SU-DHL-6 (cell line): ENCODE data around the gene EPHB2.

Source experiments
- H2AFZ ChIP-seq: fragments of 200-600 bp; sonication (generic); 2 replicates; pipeline ENCODE4 v1.6.1; 2014; ENCODE audit warnings: low read depth, mild to moderate bottlenecking, moderate library complexity, mixed read lengths, antibody characterized with exemption, low read length; ENCODE audit not compliant: severe bottlenecking
- H3F3A ChIP-seq: fragments of 200-600 bp; shearing (Covaris generic); 2 replicates; pipeline ENCODE4 v1.6.0; 2016; ENCODE audit warnings: antibody characterized with exemption, mild to moderate bottlenecking; ENCODE audit not compliant: insufficient read depth
- H3K27ac ChIP-seq: fragments of 200-600 bp; sonication (generic); 2 replicates; pipeline ENCODE4 v1.5.1; 2016; ENCODE audit warnings: low read depth, mild to moderate bottlenecking, low read length, moderate library complexity, mixed read lengths
- H3K27me3 ChIP-seq: fragments of 200-600 bp; sonication (generic), shearing (Covaris generic); 2 replicates; pipeline ENCODE4 v1.6.0; 2014; ENCODE audit warnings: mild to moderate bottlenecking, low read length
- H3K36me3 ChIP-seq: fragments of 200-600 bp; sonication (generic); 2 replicates; pipeline ENCODE4 v1.6.1; 2014; ENCODE audit warnings: mild to moderate bottlenecking, low read length, mixed read lengths
- H3K4me2 ChIP-seq: fragments of 300-600, 200-600 bp; shearing (Covaris generic), sonication (generic); 2 replicates; pipeline ENCODE4 v1.6.0; 2014; ENCODE audit warnings: low read length, low read depth, mild to moderate bottlenecking; ENCODE audit not compliant: poor library complexity, severe bottlenecking
- H3K4me3 ChIP-seq: fragments of 200-600 bp; sonication (generic); 2 replicates; pipeline ENCODE4 v1.5.1; 2014; ENCODE audit warnings: antibody characterized with exemption, low read length, mild to moderate bottlenecking, mixed read lengths; ENCODE audit not compliant: insufficient read depth, poor library complexity, severe bottlenecking
- H3K79me2 ChIP-seq: fragments of 200-600 bp; sonication (generic); 2 replicates; pipeline ENCODE4 v1.6.1; 2014; ENCODE audit warnings: mild to moderate bottlenecking, low read length, moderate library complexity; ENCODE audit not compliant: insufficient read depth
- H3K9ac ChIP-seq: fragments of 200-600 bp; sonication (generic); 2 replicates; pipeline ENCODE4 v1.7.0; 2014; ENCODE audit warnings: mild to moderate bottlenecking, low read length
- H3K9me2 ChIP-seq: fragments of 200-600 bp; sonication (generic); replicated peaks from 2 replicates; pipeline ENCODE4 v1.6.1; 2014; ENCODE audit warnings: low read length; ENCODE audit not compliant: insufficient read depth
- H3K9me3 ChIP-seq: fragments of 200-600 bp; sonication (generic); 2 replicates; pipeline ENCODE4 v1.6.1; 2014; ENCODE audit warnings: low read length, mixed read lengths; ENCODE audit not compliant: insufficient read depth
- H4K20me1 ChIP-seq: fragments of 200-600 bp; sonication (generic); 2 replicates; pipeline ENCODE4 v1.6.1; 2014; ENCODE audit warnings: low read depth, mild to moderate bottlenecking, antibody characterized with exemption, low read length, moderate library complexity, mixed read lengths
- CTCF ChIP-seq: fragments of 200-600 bp; sonication (generic); IDR thresholded peaks from one replicate; pipeline ENCODE4 v1.5.1; 2017; ENCODE audit warnings: antibody characterized with exemption, mild to moderate bottlenecking, low read length, moderate library complexity; ENCODE audit not compliant: insufficient read depth, poor library complexity, severe bottlenecking
- EZH2phosphoT487 ChIP-seq: fragments of 200-600 bp; sonication (generic), shearing (Covaris generic); conservative IDR thresholded peaks from 2 replicates; pipeline ENCODE4 v1.6.1; 2018; ENCODE audit warnings: mild to moderate bottlenecking, antibody characterized with exemption, low read length, moderate library complexity, mixed read lengths

The EPHB2 gene

GRCh38 chr1:22875841-22876240 is 165.2 kb downstream of the EPHB2 start:
- Histone ChIP-seq H2AFZ (no peak overlapping the region), H3K4me3 (no peak overlapping the region), H3K79me2 (no peaks in the 10 kb centered on the region), H3K27me3 (no peaks in the 10 kb centered on the region), H3K9ac (no peak overlapping the region), H3K4me2 (no peak overlapping the region), H4K20me1 (no peaks in the 10 kb centered on the region), H3K27ac (no peak overlapping the region), H3K9me2 (no peaks in the 10 kb centered on the region), H3F3A (no peaks in the 10 kb centered on the region), H3K9me3 (no peaks in the 10 kb centered on the region), H3K36me3 (no peaks in the 10 kb centered on the region)
- TF ChIP-seq EZH2phosphoT487, result no peak
- TF ChIP-seq CTCF, result no peak

GRCh38 chr1:22876359-22877111 is 165.9 kb downstream of the EPHB2 start:
- H3K27me3 ChIP-seq, result no peaks in the 10 kb centered on the region
- H2AFZ ChIP-seq, result no peak overlapping the region
- H3F3A ChIP-seq, result no peaks in the 10 kb centered on the region
- H4K20me1 ChIP-seq, result no peaks in the 10 kb centered on the region
- H3K9me3 ChIP-seq, result no peaks in the 10 kb centered on the region
- no peaks in the 10 kb centered on the region for H3K36me3 ChIP-seq
- no peaks in the 10 kb centered on the region for H3K9me2 ChIP-seq
- H3K79me2 ChIP-seq, result no peaks in the 10 kb centered on the region
- H3K4me2 ChIP-seq, result no peak overlapping the region
- H3K9ac ChIP-seq, result no peak overlapping the region
- no peak overlapping the region for H3K27ac ChIP-seq
- H3K4me3 ChIP-seq, result no peak overlapping the region
- TF ChIP-seq EZH2phosphoT487 (no peak), CTCF (no peak)

- Histone ChIP-seq H3K27ac (no peak overlapping the region), H4K20me1 (no peaks in the 10 kb centered on the region), H3K9me2 (no peaks in the 10 kb centered on the region), H3K9me3 (no peaks in the 10 kb centered on the region), H2AFZ (no peak overlapping the region), H3K4me3 (no peak overlapping the region), H3K79me2 (no peaks in the 10 kb centered on the region), H3K4me2 (no peak overlapping the region), H3K27me3 (no peaks in the 10 kb centered on the region), H3K36me3 (no peaks in the 10 kb centered on the region), H3F3A (no peaks in the 10 kb centered on the region), H3K9ac (no peak overlapping the region)
- TF ChIP-seq EZH2phosphoT487 (no peak), CTCF (no peak)
Measured at GRCh38 chr1:22877112-22877915, 166.7 kb downstream of the EPHB2 start.
